NCI-H774 (cell line): ENCODE measurements around the gene MAGEF1.

Source experiments
- DNase-seq: peaks from one replicate; lab custom pipeline; 2025; lab: John Stamatoyannopoulos, UW

Gene MAGEF1

GRCh38 chr3:184711493-184712247 lies at the start of gene MAGEF1:
Gene MAGEF1 (minus strand): TSS chr3:184712064. CDS start chr3:184711821, 243 bp downstream.
- peak; percentile 97 for DNase-seq

- DNase-seq, result no peak
These were observed 49.4 kb upstream of the MAGEF1 start for GRCh38 chr3:184761075-184761841.

GRCh38 chr3:184760337-184761074 lies 48.6 kb upstream of the MAGEF1 start:
- DNase-seq, result no peak

GRCh38 chr3:184759666-184760200 lies 47.9 kb upstream of the MAGEF1 start:
- DNase-seq, result no peak

- no peak for DNase-seq
These were observed 46.2 kb upstream of the MAGEF1 start for GRCh38 chr3:184758056-184758455.

GRCh38 chr3:184757022-184757651 lies 45.3 kb upstream of the MAGEF1 start:
- DNase-seq, result no peak

GRCh38 chr3:184756151-184757021 lies 44.5 kb upstream of the MAGEF1 start:
- DNase-seq, result no peak

- no peak for DNase-seq
These were observed 43.5 kb upstream of the MAGEF1 start for GRCh38 chr3:184755315-184755731.

GRCh38 chr3:184752361-184752760 lies 40.5 kb upstream of the MAGEF1 start:
- no peak for DNase-seq

GRCh38 chr3:184751204-184752040 lies 39.6 kb upstream of the MAGEF1 start:
- no peak for DNase-seq

- DNase-seq, result no peak
These were observed 38.7 kb upstream of the MAGEF1 start for GRCh38 chr3:184750349-184751083.

GRCh38 chr3:184749168-184749744 lies 37.4 kb upstream of the MAGEF1 start:
- DNase-seq, result no peak

- no peak for DNase-seq
These were observed 36.6 kb upstream of the MAGEF1 start for GRCh38 chr3:184748219-184749135.

- DNase-seq, result no peak
These were observed 34.6 kb upstream of the MAGEF1 start for GRCh38 chr3:184746131-184747120.

- no peak for DNase-seq
These were observed 33.7 kb upstream of the MAGEF1 start for GRCh38 chr3:184745526-184745925.

- DNase-seq, result no peak
These were observed 31.4 kb upstream of the MAGEF1 start for GRCh38 chr3:184743248-184743647.
